DOHH2 (cell line): ENCODE measurements around the gene SPAAR.
A peak's percentile ranks its signal among the peaks of the same experiment; 100 is the strongest.

Experiments
- EZH2phosphoT487 ChIP-seq: fragments of 200-600 bp; sonication (generic); IDR thresholded peaks from 2 replicates; pipeline ENCODE4 v1.6.1; 2017; ENCODE audit warnings: borderline replicate concordance, mild to moderate bottlenecking, antibody characterized with exemption, low read length, moderate library complexity, mixed read lengths
- TF ChIP-seq, protein P1 (sequence below): fragments of 200-600 bp; sonication (generic); IDR thresholded peaks from one replicate; pipeline ENCODE4 v1.5.1; 2014; ENCODE audit warnings: antibody characterized with exemption, mild to moderate bottlenecking, low read depth, low read length; ENCODE audit not compliant: poor library complexity, severe bottlenecking

DNA sequence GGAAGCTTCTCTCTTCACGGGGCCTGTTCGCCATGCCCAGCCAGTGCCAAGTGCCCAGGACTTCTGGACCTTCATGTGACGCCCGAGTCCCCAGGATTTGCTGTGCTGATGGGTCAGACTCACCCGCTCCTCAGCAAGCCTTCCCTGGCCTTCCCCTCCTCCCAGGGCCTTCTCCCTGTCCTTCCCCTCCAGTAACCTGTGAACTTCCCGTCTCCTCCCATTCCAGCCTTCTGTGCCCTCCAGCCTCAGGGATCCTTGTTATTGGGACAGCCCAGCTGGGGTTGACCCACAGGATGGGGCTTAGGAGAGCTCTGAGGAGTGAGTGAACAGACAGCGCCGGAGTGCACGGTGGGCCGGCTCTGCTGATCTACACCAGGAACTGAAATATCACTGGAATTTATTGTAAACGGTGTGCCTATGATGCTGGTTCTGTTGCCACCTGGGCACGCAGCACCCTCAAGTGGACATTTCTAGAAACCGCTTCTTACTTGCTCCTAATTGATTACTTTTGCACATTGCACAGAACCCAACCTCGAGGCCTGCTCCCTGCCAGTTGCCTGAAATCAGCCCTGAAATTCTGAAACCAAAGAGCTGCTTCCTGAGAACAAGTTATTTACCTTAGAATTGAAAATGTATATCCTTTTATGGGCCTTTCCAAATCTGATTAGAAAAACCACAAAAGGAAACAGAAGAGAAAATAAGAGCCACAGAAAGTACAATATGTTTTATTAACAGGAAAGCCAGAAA, 1.5 kb downstream of the SPAAR start:
- TF ChIP-seq, protein P1, sequence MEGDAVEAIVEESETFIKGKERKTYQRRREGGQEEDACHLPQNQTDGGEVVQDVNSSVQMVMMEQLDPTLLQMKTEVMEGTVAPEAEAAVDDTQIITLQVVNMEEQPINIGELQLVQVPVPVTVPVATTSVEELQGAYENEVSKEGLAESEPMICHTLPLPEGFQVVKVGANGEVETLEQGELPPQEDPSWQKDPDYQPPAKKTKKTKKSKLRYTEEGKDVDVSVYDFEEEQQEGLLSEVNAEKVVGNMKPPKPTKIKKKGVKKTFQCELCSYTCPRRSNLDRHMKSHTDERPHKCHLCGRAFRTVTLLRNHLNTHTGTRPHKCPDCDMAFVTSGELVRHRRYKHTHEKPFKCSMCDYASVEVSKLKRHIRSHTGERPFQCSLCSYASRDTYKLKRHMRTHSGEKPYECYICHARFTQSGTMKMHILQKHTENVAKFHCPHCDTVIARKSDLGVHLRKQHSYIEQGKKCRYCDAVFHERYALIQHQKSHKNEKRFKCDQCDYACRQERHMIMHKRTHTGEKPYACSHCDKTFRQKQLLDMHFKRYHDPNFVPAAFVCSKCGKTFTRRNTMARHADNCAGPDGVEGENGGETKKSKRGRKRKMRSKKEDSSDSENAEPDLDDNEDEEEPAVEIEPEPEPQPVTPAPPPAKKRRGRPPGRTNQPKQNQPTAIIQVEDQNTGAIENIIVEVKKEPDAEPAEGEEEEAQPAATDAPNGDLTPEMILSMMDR: peak; percentile 65
- no peak for TF ChIP-seq EZH2phosphoT487
